Measurements from ENCODE around the gene CHERP.

CHERP gene

GRCh38 chr19:16575861-16576689 lies 33.8 kb upstream of the CHERP start:
- no peak overlapping the region for H3K4me3 ChIP-seq (ENCODE audit: severe bottlenecking)
- no peak overlapping the region for H3K27ac ChIP-seq (ENCODE audit: poor library complexity, severe bottlenecking)
- ATAC-seq (ENCODE audit: low read depth): no peak
- H3K9me3 ChIP-seq (ENCODE audit: severe bottlenecking): no peaks in the 10 kb centered on the region
- TF ChIP-seq CTCF (IDR thresholded peaks at IDR 0.05; ENCODE audit: poor library complexity, severe bottlenecking): no peak
- peaks cover 4% of the 10 kb centered on the region for H3K4me1 ChIP-seq (ENCODE audit: insufficient read depth, poor library complexity, severe bottlenecking)
- DNase-seq (ENCODE audit: low spot score): no peak
- H3K27me3 ChIP-seq (ENCODE audit: insufficient read depth, poor library complexity, severe bottlenecking): no peaks in the 10 kb centered on the region
- H3K36me3 ChIP-seq (ENCODE audit: low read depth): peaks cover 23% of the 10 kb centered on the region

- H3K36me3 ChIP-seq (ENCODE audit: low read depth): peaks cover 28% of the 10 kb centered on the region
- ATAC-seq (ENCODE audit: low read depth) (no peak), DNase-seq (ENCODE audit: low spot score) (no peak)
- no peaks in the 10 kb centered on the region for H3K27me3 ChIP-seq (ENCODE audit: insufficient read depth, poor library complexity, severe bottlenecking)
- H3K9me3 ChIP-seq (ENCODE audit: severe bottlenecking): no peaks in the 10 kb centered on the region
- TF ChIP-seq CTCF (IDR thresholded peaks at IDR 0.05; ENCODE audit: poor library complexity, severe bottlenecking): no peak
- no peak overlapping the region for H3K27ac ChIP-seq (ENCODE audit: poor library complexity, severe bottlenecking)
- peaks cover 4% of the 10 kb centered on the region for H3K4me1 ChIP-seq (ENCODE audit: insufficient read depth, poor library complexity, severe bottlenecking)
- no peak overlapping the region for H3K4me3 ChIP-seq (ENCODE audit: severe bottlenecking)
These were observed 33.0 kb upstream of the CHERP start for GRCh38 chr19:16575282-16575681.

- TF ChIP-seq CTCF (IDR thresholded peaks at IDR 0.05; ENCODE audit: poor library complexity, severe bottlenecking): no peak
- H3K4me3 ChIP-seq (ENCODE audit: severe bottlenecking): no peak overlapping the region
- no peaks in the 10 kb centered on the region for H3K27me3 ChIP-seq (ENCODE audit: insufficient read depth, poor library complexity, severe bottlenecking)
- H3K27ac ChIP-seq (ENCODE audit: poor library complexity, severe bottlenecking): no peak overlapping the region
- DNase-seq (ENCODE audit: low spot score): no peak
- H3K4me1 ChIP-seq (ENCODE audit: insufficient read depth, poor library complexity, severe bottlenecking): peaks cover 10% of the 10 kb centered on the region
- peaks cover 37% of the 10 kb centered on the region for H3K36me3 ChIP-seq (ENCODE audit: low read depth)
- no peak for ATAC-seq (ENCODE audit: low read depth)
- H3K9me3 ChIP-seq (ENCODE audit: severe bottlenecking): no peaks in the 10 kb centered on the region
These were observed 31.7 kb upstream of the CHERP start for GRCh38 chr19:16573925-16574324.

GRCh38 chr19:16573296-16573695 lies 31.1 kb upstream of the CHERP start:
- no peaks in the 10 kb centered on the region for H3K27me3 ChIP-seq (ENCODE audit: insufficient read depth, poor library complexity, severe bottlenecking)
- H3K27ac ChIP-seq (ENCODE audit: poor library complexity, severe bottlenecking): peak overlapping the region; percentile 58
- peak overlapping the region; percentile 98 for H3K4me3 ChIP-seq (ENCODE audit: severe bottlenecking)
- H3K9me3 ChIP-seq (ENCODE audit: severe bottlenecking): no peaks in the 10 kb centered on the region
- peaks cover 15% of the 10 kb centered on the region for H3K4me1 ChIP-seq (ENCODE audit: insufficient read depth, poor library complexity, severe bottlenecking)
- DNase-seq (ENCODE audit: low spot score): no peak
- H3K36me3 ChIP-seq (ENCODE audit: low read depth): peaks cover 36% of the 10 kb centered on the region
- no peak for ATAC-seq (ENCODE audit: low read depth)
- no peak for TF ChIP-seq CTCF (IDR thresholded peaks at IDR 0.05; ENCODE audit: poor library complexity, severe bottlenecking)

Data from RWPE2 (cell line).